Thyroid gland (tissue), 4 donors: Measurements from ENCODE around the gene STAT6. TPM values are rescaled to one million over a fixed set of nuclear protein-coding genes. Genes with fewer than 3 reads are reported as not detected.
"Not testable (repeated sequence)": the region's sequence is repeated elsewhere in the genome, so short reads cannot be mapped to it uniquely, and the experiment has no call there.

Source experiments
- DNase-seq, 2 donors: peaks; one replicate each; pipeline ENCODE4 v3.0.0-alpha.2; 2019
- H3K27ac ChIP-seq, 3 donors: fragments of 200-600 bp; sonication (generic); 1 replicate in 2 of 3; 2 replicates in 1 of 3; pipeline ENCODE4 v1.5.1; 2016 to 2019; ENCODE audit warnings: mild to moderate bottlenecking in 1 of 3, moderate library complexity in 1 of 3
- H3K27me3 ChIP-seq: fragments of 200-600 bp; sonication (generic); one replicate; pipeline ENCODE4 v1.5.1; 2019
- H3K36me3 ChIP-seq, 2 donors: fragments of 200-600 bp; sonication (generic); one replicate each; pipeline ENCODE4 v1.5.1; 2016 to 2019
- H3K4me1 ChIP-seq, 2 donors: fragments of 200-600 bp; sonication (generic); one replicate each; pipeline ENCODE4 v1.5.1; 2017 to 2019
- H3K4me3 ChIP-seq, 3 donors: fragments of 200-600 bp; sonication (generic); replicated peaks in 1 of 3; 1 replicate in 2 of 3; 2 replicates in 1 of 3; pipeline ENCODE4 v1.5.1; 2016; ENCODE audit warnings: mild to moderate bottlenecking in 1 of 3
- H3K9me3 ChIP-seq: fragments of 200-600 bp; sonication (generic); one replicate; pipeline ENCODE4 v1.5.1; 2017
- POLR2A ChIP-seq, 2 donors: fragments of 450-650 bp; IDR thresholded peaks; one replicate each; pipeline ENCODE4 v1.6.1; 2017; ENCODE audit warnings: antibody characterized with exemption in 2 of 2, mild to moderate bottlenecking in 2 of 2, moderate library complexity in 1 of 2
- WGBS, 2 donors: methylation state at CpG; one replicate each; pipeline ENCODE4 v1.1.5; 2017; 5-methylcytosine and 5-hydroxymethylcytosine counted together
- intact Hi-C: fragments of 100-400 bp; cut with DNase I; formaldehyde crosslinking; loops from one replicate; pipeline ENCODE4 v1.15.1; 2023
- total RNA-seq, 4 donors: library from RNA; depleted of rRNA; stranded (reverse); fragments of >200 nt; gene quantifications; one replicate each; pipeline ENCODE4 v1.2.3, GENCODE V29; 2016
- TF ChIP-seq, protein P1 (sequence below), 6 experiments: fragments of 200-600 bp in 3 of 6; fragments of 450-650 bp in 3 of 6; sonication (generic) in 3 of 6; IDR thresholded peaks; one replicate each; pipeline ENCODE4 v1.5.1; 2016 to 2019; ENCODE audit warnings: antibody characterized with exemption in 6 of 6, mild to moderate bottlenecking in 2 of 6, inconsistent platforms in 1 of 6, moderate library complexity in 1 of 6

STAT6 gene
- total RNA-seq, 4 donors from 2014 or later = 79.0 to 144 (median 89.8) TPM

DNA sequence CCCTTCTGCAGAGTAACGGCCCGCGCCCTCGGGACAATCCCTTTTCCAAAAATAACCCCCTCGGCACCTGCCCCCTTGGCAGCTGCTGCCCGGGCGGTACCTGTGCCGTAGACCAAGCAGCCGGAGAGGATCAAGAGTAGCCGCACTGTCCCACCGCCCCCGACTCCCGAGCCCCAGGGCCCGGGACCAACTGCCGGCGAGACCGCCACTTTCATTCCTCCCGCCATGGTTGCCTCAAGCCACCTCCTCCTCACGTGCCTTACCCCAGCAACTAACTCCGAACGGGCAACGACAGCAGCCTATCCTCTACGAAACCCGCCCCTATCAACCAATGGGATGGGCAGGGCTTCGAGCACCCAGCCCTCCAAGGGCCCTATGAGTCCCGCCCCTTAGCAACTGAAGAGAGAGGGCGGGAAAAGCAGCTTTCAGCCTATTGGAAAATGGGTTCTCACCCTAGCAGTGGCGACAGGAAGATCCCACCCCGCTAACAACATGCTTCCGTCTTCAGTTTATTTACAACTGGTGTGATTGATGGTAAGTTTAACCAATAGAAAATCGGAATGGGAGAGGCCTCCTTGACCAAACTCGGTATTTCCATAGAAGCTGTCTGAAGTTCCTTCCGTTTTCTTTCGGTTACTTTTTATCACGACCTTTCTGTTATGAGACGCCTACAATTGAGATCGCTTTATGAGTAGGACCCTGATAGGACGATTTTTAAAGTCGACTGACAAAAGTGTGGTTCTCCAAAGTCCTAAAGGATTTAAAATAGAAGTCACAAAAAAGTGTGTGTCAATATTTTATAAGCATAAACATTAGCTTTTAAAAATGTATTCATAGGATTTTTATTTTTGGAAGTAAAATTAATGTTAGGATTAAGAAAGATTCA lies 32.4 kb downstream of the STAT6 start, which contains the start of gene NEMP1:
TSS of gene NEMP1 (minus strand) at position 273 of the 886 bp plus-strand sequence. CDS start at position 227, 46 bp downstream.
- H3K9me3 ChIP-seq = no peaks in the 10 kb centered on the region
- intact Hi-C loops = loop anchor here (5.0 kb wide), 1 partner anchor 104 kb away; no protein-coding TSS in a partner anchor
- 0 to 1% methylated on average over 36 to 39 of the region's 39 CpGs for WGBS, 2 donors
- peak; percentile 98 to 99 for DNase-seq
- peaks cover 10 to 11% of the 10 kb centered on the region in 2 donors for H3K4me1 ChIP-seq
- peak within 1 kb of the TSS; percentile 30 to 73 (median 47) for H3K4me3 ChIP-seq
- no peaks in the 10 kb centered on the region for H3K27me3 ChIP-seq
- TF ChIP-seq, protein P1, sequence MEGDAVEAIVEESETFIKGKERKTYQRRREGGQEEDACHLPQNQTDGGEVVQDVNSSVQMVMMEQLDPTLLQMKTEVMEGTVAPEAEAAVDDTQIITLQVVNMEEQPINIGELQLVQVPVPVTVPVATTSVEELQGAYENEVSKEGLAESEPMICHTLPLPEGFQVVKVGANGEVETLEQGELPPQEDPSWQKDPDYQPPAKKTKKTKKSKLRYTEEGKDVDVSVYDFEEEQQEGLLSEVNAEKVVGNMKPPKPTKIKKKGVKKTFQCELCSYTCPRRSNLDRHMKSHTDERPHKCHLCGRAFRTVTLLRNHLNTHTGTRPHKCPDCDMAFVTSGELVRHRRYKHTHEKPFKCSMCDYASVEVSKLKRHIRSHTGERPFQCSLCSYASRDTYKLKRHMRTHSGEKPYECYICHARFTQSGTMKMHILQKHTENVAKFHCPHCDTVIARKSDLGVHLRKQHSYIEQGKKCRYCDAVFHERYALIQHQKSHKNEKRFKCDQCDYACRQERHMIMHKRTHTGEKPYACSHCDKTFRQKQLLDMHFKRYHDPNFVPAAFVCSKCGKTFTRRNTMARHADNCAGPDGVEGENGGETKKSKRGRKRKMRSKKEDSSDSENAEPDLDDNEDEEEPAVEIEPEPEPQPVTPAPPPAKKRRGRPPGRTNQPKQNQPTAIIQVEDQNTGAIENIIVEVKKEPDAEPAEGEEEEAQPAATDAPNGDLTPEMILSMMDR (IDR thresholded peaks at IDR 0.05) = no peak
- TF ChIP-seq POLR2A (IDR thresholded peaks at IDR 0.05) = peak in 1 of 2 donors; percentile 67
- H3K27ac ChIP-seq = peak within 1 kb of the TSS; percentile 85 to 91 (median 87)
- no peaks in the 10 kb centered on the region for H3K36me3 ChIP-seq

DNA sequence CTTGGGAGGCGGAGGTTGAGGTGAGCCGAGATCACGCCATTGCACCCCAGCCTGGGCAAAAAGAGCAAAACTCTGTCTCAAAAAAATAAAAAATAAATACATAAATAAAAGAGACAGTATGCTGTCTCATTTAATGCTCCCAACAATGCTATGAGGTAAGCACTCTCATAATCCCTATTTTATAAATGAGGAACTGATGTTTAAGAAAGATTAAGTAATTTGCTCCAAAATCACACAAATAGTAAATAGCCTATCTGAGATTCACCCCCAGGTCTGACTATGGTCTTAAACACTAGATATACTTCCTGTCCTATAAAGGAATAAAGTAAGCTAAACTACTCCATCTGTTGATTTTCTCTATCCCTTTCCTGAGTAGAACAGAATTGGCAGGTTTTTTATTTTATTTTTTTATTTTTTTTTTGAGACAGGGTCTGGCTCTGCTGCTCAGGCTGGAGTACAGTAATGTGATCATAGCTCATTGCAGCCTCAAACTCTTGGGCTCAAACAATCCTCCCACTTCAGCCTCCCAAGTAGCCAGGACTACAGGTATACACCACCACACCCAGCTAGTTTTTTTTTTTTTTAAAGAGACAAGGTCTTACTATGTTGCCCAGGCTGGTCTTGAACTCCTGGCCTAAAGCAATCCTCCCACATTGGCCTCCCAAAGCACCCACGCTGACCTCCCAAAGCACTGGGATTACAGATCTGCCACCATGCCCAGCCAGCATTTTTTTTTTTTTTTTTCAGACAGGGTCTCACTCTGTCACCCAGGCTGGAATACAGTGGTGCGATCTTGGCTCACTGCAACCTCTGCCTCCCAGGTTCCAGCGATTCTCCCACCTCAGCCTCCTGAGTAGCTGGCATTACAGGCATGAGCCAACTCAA lies 37.4 kb downstream of the STAT6 start:
- WGBS, 2 donors = 98 to 99% methylated on average over 6 of the region's 6 CpGs
- DNase-seq, H3K9me3 ChIP-seq, H3K27ac ChIP-seq, H3K4me3 ChIP-seq, intact Hi-C loops, H3K36me3 ChIP-seq, H3K27me3 ChIP-seq: not testable (repeated sequence)
- H3K4me1 ChIP-seq = peaks cover 10 to 11% of the 10 kb centered on the region in 2 donors

DNA sequence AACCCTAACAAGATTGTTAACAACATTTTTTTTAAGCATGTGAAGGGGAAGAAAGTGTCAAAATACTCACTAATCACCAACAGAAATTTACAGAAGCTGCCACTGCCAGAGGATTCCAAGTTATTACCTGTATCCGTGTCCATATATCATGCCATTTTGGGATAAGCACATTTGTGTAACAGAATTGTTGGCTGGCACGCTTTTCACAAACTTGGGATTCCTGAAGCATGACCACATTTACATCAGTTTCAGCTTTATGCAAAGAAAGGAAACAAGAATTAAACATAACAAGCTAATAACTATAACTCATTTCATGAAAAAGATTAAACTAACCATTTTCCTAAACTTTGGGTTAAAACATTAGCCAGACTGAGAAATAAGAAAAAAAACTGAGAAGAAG lies 38.5 kb downstream of the STAT6 start:
- 89% methylated on average over 2 of the region's 2 CpGs for WGBS, 2 donors
- Histone ChIP-seq H3K4me1 (peaks cover 3 to 7% of the 10 kb centered on the region in 2 donors), H3K27me3 (no peaks in the 10 kb centered on the region), H3K36me3 (peaks cover 3 to 6% of the 10 kb centered on the region in 2 donors), H3K9me3 (no peaks in the 10 kb centered on the region), H3K4me3 (no peak overlapping the region), H3K27ac (no peak overlapping the region)
- no peak for TF ChIP-seq POLR2A (IDR thresholded peaks at IDR 0.05)
- TF ChIP-seq, protein P1 (IDR thresholded peaks at IDR 0.05) = no peak
- DNase-seq = no peak
- intact Hi-C loops = no loop called here

DNA sequence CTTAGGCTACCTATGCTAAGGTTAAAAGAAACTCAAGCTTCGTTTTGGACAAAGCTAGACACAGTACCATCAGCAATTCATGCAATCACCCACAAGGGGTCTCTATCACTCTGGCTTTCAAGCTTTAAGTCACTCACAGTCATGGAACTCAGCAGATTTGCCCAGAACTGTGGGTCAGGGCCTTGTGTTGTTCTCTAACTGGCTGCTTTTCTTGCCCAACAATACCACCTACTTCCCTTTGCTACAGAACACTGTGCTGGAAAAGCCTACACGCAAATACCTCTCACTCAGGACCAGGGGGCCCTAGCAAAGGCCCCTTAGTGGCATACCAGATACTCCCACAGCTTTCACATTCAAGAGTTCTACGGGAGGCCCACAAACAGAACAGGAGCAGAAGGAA lies 41.6 kb downstream of the STAT6 start:
- peaks cover 0 to 4% of the 10 kb centered on the region in 2 donors for H3K4me1 ChIP-seq
- TF ChIP-seq POLR2A (IDR thresholded peaks at IDR 0.05) = no peak
- TF ChIP-seq, protein P1 (IDR thresholded peaks at IDR 0.05) = peak; percentile 44 to 96 (median 87)
- peaks cover 3 to 6% of the 10 kb centered on the region in 2 donors for H3K36me3 ChIP-seq
- DNase-seq = peak; percentile 64 to 68
- no peak overlapping the region for H3K4me3 ChIP-seq
- intact Hi-C loops = loop anchor here (5.0 kb wide), 1 partner anchor 43 kb away; the partner anchor contains the start of gene STAT6
- no peaks in the 10 kb centered on the region for H3K27me3 ChIP-seq
- H3K27ac ChIP-seq = peak overlapping the region in 2 of 3 donors; percentile 39 to 47
- no peaks in the 10 kb centered on the region for H3K9me3 ChIP-seq
- 31 to 33% methylated on average over 3 of the region's 3 CpGs for WGBS, 2 donors

DNA sequence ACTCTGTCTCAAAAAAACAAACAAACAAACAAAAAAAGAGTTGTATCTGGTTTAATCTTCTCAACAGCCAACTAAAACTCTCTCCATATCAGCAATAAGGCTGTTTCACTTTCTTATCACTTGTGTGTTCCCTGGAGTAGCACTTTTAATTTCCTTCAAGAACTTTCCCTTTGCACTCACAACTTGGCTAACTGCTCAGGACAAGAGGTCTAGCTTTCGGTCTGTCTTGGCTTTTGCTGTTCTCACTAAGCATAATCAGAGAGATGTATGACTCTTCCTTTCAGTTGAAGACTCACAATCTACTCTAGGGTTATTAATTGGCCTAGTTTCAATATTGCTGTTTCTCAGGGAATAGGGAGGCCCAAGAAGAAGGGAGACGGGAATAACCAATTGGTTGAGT lies 44.9 kb downstream of the STAT6 start:
- TF ChIP-seq, protein P1 (IDR thresholded peaks at IDR 0.05) = no peak
- no peak for TF ChIP-seq POLR2A (IDR thresholded peaks at IDR 0.05)
- H3K27ac ChIP-seq = no peak overlapping the region
- H3K4me1 ChIP-seq = peaks cover 0 to 4% of the 10 kb centered on the region in 2 donors
- no peaks in the 10 kb centered on the region for H3K9me3 ChIP-seq
- no peak overlapping the region for H3K4me3 ChIP-seq
- H3K36me3 ChIP-seq = no peaks in the 10 kb centered on the region
- WGBS, 2 donors = 85 to 91% methylated on average over 2 of the region's 2 CpGs
- no peak for DNase-seq
- intact Hi-C loops = loop anchor here (5.0 kb wide), 1 partner anchor 46 kb away; the partner anchor contains the start of gene STAT6
- H3K27me3 ChIP-seq = no peaks in the 10 kb centered on the region
